Bronchial epithelial cell (primary cell): ENCODE results near the gene RNF151. TPM values are rescaled to one million over a fixed set of nuclear protein-coding genes. Genes with fewer than 3 reads are reported as not detected.

Experiments used
- DNase-seq: peaks from one replicate; pipeline ENCODE4 v3.0.0-alpha.2; 2010; ENCODE audit warnings: low read depth
- FAIRE-seq: peaks from 2 replicates; lab custom pipeline; 2011; peaks lifted over from hg19 to GRCh38; lab: Jason Lieb, UNC
- H3K27me3 ChIP-seq: 2 replicates; pipeline ENCODE4 v1.5.1; 2011; ENCODE audit warnings: low read length; ENCODE audit not compliant: control insufficient read depth, insufficient read depth
- H3K36me3 ChIP-seq: 2 replicates; pipeline ENCODE4 v1.5.1; 2011; ENCODE audit warnings: low read length; ENCODE audit not compliant: control insufficient read depth, insufficient read depth
- H3K4me3 ChIP-seq: 2 replicates; pipeline ENCODE4 v1.5.1; 2011; ENCODE audit warnings: mild to moderate bottlenecking, low read depth, low read length, control low read depth
- total RNA-seq: library from RNA; depleted of rRNA; stranded (reverse); fragments of >200 nt; gene quantifications from 2 replicates; pipeline ENCODE4 v1.2.1, GENCODE V29; 2014
- TF ChIP-seq, protein P1 (sequence below): IDR thresholded peaks from 2 replicates; pipeline ENCODE4 v1.5.1; 2011; ENCODE audit warnings: mild to moderate bottlenecking, moderate library complexity, low read length, control low read depth, inconsistent platforms; ENCODE audit not compliant: insufficient read depth, severe bottlenecking

Gene RNF151
- total RNA-seq, 1 donor from 2014 or later: not detected

DNA sequence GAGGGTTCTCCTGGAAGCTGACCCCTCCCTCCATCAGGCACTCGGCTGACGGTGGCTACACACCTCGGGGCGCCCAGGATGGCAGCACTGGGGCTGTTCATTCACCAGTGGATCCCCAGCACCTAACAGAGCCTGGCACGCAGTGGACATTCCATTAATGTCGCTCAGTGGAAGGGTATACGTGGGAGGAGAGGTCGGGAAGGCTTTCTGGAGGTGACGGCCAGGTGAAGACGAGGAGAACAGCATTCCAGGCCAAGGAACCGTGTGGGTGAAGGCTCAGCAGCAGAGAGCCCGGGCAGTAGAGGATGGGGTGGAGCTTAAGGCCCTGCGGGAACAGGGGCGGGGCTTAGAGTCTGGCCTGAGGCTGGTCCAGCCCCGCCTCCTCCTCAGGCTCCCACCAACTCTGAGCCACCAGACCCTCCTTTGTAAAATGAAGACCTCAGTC lies 45.9 kb upstream of the RNF151 start:
- no peak for FAIRE-seq
- Histone ChIP-seq H3K36me3 (no peaks in the 10 kb centered on the region), H3K27me3 (peaks cover 51% of the 10 kb centered on the region), H3K4me3 (no peak overlapping the region)
- DNase-seq: no peak
- TF ChIP-seq, protein P1, sequence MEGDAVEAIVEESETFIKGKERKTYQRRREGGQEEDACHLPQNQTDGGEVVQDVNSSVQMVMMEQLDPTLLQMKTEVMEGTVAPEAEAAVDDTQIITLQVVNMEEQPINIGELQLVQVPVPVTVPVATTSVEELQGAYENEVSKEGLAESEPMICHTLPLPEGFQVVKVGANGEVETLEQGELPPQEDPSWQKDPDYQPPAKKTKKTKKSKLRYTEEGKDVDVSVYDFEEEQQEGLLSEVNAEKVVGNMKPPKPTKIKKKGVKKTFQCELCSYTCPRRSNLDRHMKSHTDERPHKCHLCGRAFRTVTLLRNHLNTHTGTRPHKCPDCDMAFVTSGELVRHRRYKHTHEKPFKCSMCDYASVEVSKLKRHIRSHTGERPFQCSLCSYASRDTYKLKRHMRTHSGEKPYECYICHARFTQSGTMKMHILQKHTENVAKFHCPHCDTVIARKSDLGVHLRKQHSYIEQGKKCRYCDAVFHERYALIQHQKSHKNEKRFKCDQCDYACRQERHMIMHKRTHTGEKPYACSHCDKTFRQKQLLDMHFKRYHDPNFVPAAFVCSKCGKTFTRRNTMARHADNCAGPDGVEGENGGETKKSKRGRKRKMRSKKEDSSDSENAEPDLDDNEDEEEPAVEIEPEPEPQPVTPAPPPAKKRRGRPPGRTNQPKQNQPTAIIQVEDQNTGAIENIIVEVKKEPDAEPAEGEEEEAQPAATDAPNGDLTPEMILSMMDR: no peak

DNA sequence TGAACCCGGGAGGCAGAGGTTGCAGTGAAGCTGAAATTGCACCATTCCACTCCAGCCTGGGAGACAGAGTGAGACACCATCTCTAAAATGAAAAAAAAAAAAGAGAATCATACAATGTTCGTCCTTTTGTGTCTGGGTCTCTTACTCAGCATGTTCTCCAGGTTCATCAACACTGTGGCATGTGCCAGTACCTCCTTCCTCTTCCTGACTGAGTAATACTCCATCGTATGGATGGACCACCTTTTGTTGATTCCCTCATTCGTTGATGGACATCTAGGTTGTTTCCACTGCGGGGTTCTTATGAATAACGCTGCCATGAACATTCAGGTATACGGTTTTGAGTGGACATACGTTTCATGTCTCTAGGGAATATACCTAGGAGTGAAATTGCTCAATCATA lies 44.3 kb upstream of the RNF151 start:
- no peak for FAIRE-seq
- Histone ChIP-seq H3K4me3 (no peak overlapping the region), H3K36me3 (no peaks in the 10 kb centered on the region), H3K27me3 (peaks cover 43% of the 10 kb centered on the region)
- DNase-seq: no peak
- TF ChIP-seq, protein P1: no peak

DNA sequence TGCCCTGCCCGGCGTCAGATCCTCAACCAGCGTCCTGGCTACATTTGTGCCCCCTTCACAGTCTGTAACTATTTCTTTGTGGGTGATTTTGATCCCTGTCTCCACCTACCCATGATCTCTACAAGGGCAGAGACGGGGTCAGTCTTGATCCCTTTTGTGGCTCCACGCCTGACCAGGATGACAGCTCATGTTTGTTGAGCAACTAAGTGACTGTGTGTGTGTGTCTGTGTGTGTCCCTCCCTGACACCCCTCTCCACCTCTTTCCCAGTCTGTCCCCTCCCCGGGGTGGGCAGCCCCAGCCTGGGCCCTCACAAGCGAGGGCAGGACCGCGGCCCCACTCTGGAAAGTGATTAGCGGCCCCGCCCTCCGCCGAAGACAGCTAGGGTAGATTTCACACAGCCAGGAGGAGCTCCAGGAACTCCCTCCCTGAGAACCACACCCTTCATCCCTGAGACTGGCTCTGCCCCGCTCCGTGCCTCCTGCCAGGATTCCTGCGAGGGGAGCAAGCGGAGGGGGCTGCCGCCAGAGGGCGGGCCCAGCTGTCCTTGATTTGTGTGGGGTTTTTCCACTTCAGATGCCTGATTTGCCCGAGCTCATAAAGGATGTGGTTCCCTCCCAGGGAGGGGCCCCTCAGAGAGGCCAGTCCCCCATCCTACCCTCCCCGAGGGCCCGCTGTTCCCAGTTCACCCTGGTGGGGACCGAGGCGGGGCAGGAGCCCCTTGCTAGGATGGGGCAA lies 43.2 kb upstream of the RNF151 start:
- DNase-seq (no peak), FAIRE-seq (no peak)
- H3K27me3 ChIP-seq: peaks cover 38% of the 10 kb centered on the region

DNA sequence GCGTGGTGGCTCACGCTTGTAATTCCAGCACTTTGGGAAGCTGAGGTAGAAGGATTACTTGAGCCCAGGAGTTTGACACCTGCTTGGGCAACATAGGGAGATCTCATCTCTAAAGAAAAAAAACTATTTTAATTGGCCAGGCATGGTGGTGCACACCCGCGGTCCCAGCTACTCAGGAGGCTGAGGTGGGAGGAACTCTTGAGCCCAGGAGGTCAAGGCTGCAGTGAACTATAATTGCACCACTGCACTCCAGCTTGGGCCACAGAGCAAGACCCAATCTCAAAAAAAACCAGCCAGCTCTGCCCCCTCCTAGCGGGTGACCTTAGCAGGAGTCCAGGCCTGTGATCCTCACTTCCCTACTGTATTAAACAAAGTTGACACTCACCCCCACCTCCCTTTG lies 42.6 kb upstream of the RNF151 start:
- TF ChIP-seq, protein P1: no peak
- FAIRE-seq (no peak), DNase-seq (no peak)
- Histone ChIP-seq H3K4me3 (no peak overlapping the region), H3K36me3 (no peaks in the 10 kb centered on the region), H3K27me3 (peaks cover 33% of the 10 kb centered on the region)

More for the DNA sequence above, 43.2 kb upstream of the RNF151 start:
- H3K36me3 ChIP-seq: no peaks in the 10 kb centered on the region
- TF ChIP-seq, protein P1: peak; percentile 25
- H3K4me3 ChIP-seq: no peak overlapping the region

DNA sequence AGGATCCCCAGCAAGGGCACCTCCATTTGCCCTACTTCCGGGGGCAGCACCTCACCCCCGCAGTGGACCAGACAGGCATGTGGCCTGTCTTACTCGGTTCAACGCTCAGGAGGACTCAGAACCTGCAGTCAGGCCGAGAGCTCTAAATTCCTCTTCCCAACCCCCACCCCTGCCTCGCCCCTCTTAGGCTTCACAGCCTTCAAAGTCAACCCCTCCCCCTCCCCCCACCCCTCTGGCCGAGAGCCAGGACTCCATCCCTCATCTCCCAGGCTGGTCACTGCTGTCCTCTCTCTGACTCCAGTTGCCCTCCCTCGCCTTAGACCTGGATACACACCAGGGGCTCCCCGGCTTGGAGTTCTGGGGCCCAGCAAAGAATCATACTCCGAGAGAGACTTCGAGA lies 40.4 kb upstream of the RNF151 start:
- Histone ChIP-seq H3K27me3 (peaks cover 16% of the 10 kb centered on the region), H3K36me3 (no peaks in the 10 kb centered on the region), H3K4me3 (no peak overlapping the region)
- FAIRE-seq: no peak
- no peak for DNase-seq
- TF ChIP-seq, protein P1: no peak

DNA sequence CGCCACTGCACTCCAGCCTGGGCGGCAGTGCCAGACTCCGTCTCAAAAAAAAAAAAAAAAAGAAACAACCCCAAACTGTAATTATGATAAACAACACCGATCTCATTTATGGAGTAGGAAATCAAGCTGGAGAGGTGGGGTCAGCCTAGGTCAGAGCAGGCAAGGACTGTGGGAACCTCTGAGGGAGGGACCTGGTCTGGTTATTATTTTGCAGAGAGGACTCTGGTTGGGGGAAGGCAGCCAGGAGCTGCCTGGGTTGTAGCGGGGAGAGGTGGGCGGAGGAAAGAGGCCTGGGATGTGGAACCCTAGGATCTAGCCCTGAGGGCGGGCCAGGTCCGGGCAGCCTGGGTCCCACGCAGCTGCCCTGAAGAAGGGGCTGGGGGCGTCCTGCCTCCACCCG lies 37.6 kb upstream of the RNF151 start:
- DNase-seq (no peak), FAIRE-seq (no peak)
- peaks cover 7% of the 10 kb centered on the region for H3K27me3 ChIP-seq
- TF ChIP-seq, protein P1: no peak
- no peaks in the 10 kb centered on the region for H3K36me3 ChIP-seq
- peak overlapping the region; percentile 43 for H3K4me3 ChIP-seq
